HepG2 (cell line): Measurements from ENCODE around the gene DNAJC4. TPM values are rescaled to one million over a fixed set of nuclear protein-coding genes. Genes with fewer than 3 reads are reported as not detected.

Experiments used
- AGO2 ChIP-seq: fragments of 200-400 bp; formaldehyde crosslinking; optimal IDR thresholded peaks from 2 replicates; pipeline ENCODE3; 2017; ENCODE audit warnings: mild to moderate bottlenecking, low read depth, low read length, moderate library complexity
- CEBPG ChIP-seq: IDR thresholded peaks from 2 replicates; pipeline ENCODE4 v1.6.1; 2016
- DR1 ChIP-seq: sonication (generic); formaldehyde crosslinking; IDR thresholded peaks from 2 replicates; pipeline ENCODE4 v1.8.0; 2021; ENCODE audit warnings: mild to moderate bottlenecking, missing genetic modification reagents, inconsistent platforms
- FOXP1 ChIP-seq, 2 experiments: fragments of 450-650 bp in 1 of 2; IDR thresholded peaks; 2 replicates each; pipeline ENCODE4 v1.6.1; 2017 to 2018; ENCODE audit warnings: antibody characterized with exemption in 1 of 2
- GABPB1 ChIP-seq: IDR thresholded peaks from 2 replicates; pipeline ENCODE4 v1.6.1; 2016; ENCODE audit warnings: mild to moderate bottlenecking, missing genetic modification reagents, moderate library complexity, missing compliant biosample characterization
- HDAC2 ChIP-seq: sonication (generic); formaldehyde crosslinking; IDR thresholded peaks from 2 replicates; pipeline ENCODE4 v1.4.0; 2020; ENCODE audit warnings: missing genetic modification reagents
- MAZ ChIP-seq, 2 experiments: sonication (generic) in 1 of 2; formaldehyde crosslinking in 1 of 2; IDR thresholded peaks; 2 replicates each; pipeline versions ENCODE4 v1.5.0 to v1.6.1; 2012 to 2020; ENCODE audit warnings: low read depth in 2 of 2, mild to moderate bottlenecking in 2 of 2, borderline replicate concordance in 1 of 2, improper control_type of control experiment in 1 of 2, low read length in 1 of 2, missing genetic modification reagents in 1 of 2, moderate library complexity in 1 of 2
- ZNF234 ChIP-seq: sonication (generic); formaldehyde crosslinking; conservative IDR thresholded peaks from 2 replicates; pipeline ENCODE4 v1.5.1; 2020; ENCODE audit warnings: mild to moderate bottlenecking, missing genetic modification reagents
- ZNF317 ChIP-seq: sonication (generic); formaldehyde crosslinking; IDR thresholded peaks from 2 replicates; pipeline ENCODE4 v1.5.0; 2020; ENCODE audit warnings: mild to moderate bottlenecking, missing genetic modification reagents
- ZNF570 ChIP-seq: sonication (generic); formaldehyde crosslinking; IDR thresholded peaks from 2 replicates; pipeline ENCODE4 v1.4.0; 2020; ENCODE audit warnings: mild to moderate bottlenecking, missing genetic modification reagents, borderline replicate concordance
- polyA plus RNA-seq, 8 experiments: library from polyadenylated mRNA; depleted of rRNA in 3 of 8; stranded (reverse) in 7 of 8; unstranded in 1 of 8; fragments of >200 nt; fragmentation: Illumina TruSeq in 4 of 8; extraction: Trizol in 4 of 8; gene quantifications; 2 replicates each; pipeline versions ENCODE4 v1.2.1 to v1.2.3, GENCODE V29; 2011 to 2016; ENCODE audit warnings: low read depth in 4 of 8, missing spikeins in 1 of 8, mixed read lengths in 1 of 8; ENCODE audit not compliant: insufficient read depth in 1 of 8
- total RNA-seq, 5 experiments: library from RNA; depleted of rRNA; stranded (reverse); fragments of >200 nt; fragmentation: Illumina TruSeq; extraction: Trizol; gene quantifications; 2 replicates each; pipeline ENCODE4 v1.2.3, GENCODE V29; 2016; ENCODE audit warnings: low read depth in 1 of 5
- TF ChIP-seq, protein P1 (sequence below): sonication (generic); formaldehyde crosslinking; IDR thresholded peaks from 2 replicates; pipeline ENCODE4 v1.5.0; 2020; ENCODE audit warnings: mild to moderate bottlenecking, missing genetic modification reagents, borderline replicate concordance
- TF ChIP-seq, protein P2 (sequence below): sonication (generic); formaldehyde crosslinking; IDR thresholded peaks from 2 replicates; pipeline ENCODE4 v1.8.1; 2022; ENCODE audit warnings: mild to moderate bottlenecking, missing genetic modification reagents
- TF ChIP-seq, protein P3 (sequence below): sonication (generic); formaldehyde crosslinking; IDR thresholded peaks from 2 replicates; pipeline ENCODE4 v1.5.1; 2020; ENCODE audit warnings: missing genetic modification reagents, mild to moderate bottlenecking, borderline replicate concordance
- TF ChIP-seq, protein P4 (sequence below): sonication (generic); formaldehyde crosslinking; IDR thresholded peaks from 2 replicates; pipeline ENCODE4 v1.8.0; 2022; ENCODE audit warnings: missing genetic modification reagents, mild to moderate bottlenecking, moderate library complexity, borderline replicate concordance

Gene DNAJC4
- total and polyA plus RNA-seq, 2 of the 13 experiments (the other 11 are each of a cell fraction or from before 2014, with no cell fraction given) = 10.3 to 60.8 TPM

DNA sequence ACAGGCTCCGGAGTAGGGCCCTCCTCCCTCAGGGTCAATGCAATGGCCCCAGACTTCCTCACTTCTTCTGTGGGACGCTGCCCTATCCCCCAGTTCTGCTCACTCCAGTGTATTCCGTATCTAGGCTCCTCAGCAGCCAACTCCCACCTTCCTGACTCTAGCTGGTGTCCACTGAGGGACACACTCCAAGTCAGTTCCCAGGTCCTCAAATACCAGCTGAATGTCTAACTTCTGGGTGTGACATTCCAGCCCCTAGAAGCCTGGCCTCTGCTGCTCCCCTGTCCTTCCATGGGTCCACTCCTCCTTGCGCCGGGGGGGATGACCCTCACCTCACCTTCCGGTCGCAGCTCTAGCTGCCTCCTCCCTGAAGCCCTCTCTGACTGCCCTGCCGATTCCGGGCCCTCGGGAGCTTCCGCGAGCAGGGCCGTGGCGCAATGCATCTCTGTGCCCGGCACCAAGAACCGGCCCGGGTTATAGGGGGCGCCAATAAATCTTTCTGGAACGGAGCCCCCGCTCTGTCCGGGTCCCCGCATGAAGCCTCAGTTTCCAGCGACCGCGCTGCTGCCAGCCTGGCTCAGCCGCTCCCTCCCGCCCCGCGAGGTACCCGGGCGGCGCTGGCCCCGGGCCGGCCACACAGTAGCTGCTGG, 38.7 kb downstream of the DNAJC4 start (continued):
- TF ChIP-seq, protein P1, sequence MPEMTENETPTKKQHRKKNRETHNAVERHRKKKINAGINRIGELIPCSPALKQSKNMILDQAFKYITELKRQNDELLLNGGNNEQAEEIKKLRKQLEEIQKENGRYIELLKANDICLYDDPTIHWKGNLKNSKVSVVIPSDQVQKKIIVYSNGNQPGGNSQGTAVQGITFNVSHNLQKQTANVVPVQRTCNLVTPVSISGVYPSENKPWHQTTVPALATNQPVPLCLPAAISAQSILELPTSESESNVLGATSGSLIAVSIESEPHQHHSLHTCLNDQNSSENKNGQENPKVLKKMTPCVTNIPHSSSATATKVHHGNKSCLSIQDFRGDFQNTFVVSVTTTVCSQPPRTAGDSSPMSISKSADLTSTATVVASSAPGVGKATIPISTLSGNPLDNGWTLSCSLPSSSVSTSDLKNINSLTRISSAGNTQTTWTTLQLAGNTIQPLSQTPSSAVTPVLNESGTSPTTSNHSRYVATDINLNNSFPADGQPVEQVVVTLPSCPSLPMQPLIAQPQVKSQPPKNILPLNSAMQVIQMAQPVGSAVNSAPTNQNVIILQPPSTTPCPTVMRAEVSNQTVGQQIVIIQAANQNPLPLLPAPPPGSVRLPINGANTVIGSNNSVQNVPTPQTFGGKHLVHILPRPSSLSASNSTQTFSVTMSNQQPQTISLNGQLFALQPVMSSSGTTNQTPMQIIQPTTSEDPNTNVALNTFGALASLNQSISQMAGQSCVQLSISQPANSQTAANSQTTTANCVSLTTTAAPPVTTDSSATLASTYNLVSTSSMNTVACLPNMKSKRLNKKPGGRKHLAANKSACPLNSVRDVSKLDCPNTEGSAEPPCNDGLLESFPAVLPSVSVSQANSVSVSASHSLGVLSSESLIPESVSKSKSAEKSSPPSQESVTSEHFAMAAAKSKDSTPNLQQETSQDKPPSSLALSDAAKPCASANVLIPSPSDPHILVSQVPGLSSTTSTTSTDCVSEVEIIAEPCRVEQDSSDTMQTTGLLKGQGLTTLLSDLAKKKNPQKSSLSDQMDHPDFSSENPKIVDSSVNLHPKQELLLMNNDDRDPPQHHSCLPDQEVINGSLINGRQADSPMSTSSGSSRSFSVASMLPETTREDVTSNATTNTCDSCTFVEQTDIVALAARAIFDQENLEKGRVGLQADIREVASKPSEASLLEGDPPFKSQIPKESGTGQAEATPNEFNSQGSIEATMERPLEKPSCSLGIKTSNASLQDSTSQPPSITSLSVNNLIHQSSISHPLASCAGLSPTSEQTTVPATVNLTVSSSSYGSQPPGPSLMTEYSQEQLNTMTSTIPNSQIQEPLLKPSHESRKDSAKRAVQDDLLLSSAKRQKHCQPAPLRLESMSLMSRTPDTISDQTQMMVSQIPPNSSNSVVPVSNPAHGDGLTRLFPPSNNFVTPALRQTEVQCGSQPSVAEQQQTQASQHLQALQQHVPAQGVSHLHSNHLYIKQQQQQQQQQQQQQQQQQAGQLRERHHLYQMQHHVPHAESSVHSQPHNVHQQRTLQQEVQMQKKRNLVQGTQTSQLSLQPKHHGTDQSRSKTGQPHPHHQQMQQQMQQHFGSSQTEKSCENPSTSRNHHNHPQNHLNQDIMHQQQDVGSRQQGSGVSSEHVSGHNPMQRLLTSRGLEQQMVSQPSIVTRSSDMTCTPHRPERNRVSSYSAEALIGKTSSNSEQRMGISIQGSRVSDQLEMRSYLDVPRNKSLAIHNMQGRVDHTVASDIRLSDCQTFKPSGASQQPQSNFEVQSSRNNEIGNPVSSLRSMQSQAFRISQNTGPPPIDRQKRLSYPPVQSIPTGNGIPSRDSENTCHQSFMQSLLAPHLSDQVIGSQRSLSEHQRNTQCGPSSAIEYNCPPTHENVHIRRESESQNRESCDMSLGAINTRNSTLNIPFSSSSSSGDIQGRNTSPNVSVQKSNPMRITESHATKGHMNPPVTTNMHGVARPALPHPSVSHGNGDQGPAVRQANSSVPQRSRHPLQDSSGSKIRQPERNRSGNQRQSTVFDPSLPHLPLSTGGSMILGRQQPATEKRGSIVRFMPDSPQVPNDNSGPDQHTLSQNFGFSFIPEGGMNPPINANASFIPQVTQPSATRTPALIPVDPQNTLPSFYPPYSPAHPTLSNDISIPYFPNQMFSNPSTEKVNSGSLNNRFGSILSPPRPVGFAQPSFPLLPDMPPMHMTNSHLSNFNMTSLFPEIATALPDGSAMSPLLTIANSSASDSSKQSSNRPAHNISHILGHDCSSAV (CRISPR knock-in tag) = 0 out of 2 replicates have a peak, but pooled peaks have one; percentile 33
- TF ChIP-seq, protein P2, sequence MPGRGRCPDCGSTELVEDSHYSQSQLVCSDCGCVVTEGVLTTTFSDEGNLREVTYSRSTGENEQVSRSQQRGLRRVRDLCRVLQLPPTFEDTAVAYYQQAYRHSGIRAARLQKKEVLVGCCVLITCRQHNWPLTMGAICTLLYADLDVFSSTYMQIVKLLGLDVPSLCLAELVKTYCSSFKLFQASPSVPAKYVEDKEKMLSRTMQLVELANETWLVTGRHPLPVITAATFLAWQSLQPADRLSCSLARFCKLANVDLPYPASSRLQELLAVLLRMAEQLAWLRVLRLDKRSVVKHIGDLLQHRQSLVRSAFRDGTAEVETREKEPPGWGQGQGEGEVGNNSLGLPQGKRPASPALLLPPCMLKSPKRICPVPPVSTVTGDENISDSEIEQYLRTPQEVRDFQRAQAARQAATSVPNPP = 0 out of 2 replicates have a peak, but pooled peaks have one; percentile 11
- peak; percentile 97 for TF ChIP-seq AGO2
- TF ChIP-seq, protein P3, sequence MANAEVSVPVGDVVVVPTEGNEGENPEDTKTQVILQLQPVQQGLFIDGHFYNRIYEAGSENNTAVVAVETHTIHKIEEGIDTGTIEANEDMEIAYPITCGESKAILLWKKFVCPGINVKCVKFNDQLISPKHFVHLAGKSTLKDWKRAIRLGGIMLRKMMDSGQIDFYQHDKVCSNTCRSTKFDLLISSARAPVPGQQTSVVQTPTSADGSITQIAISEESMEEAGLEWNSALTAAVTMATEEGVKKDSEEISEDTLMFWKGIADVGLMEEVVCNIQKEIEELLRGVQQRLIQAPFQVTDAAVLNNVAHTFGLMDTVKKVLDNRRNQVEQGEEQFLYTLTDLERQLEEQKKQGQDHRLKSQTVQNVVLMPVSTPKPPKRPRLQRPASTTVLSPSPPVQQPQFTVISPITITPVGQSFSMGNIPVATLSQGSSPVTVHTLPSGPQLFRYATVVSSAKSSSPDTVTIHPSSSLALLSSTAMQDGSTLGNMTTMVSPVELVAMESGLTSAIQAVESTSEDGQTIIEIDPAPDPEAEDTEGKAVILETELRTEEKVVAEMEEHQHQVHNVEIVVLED = no peak
- peak; percentile 45 for TF ChIP-seq CEBPG (CRISPR knock-in tag)
- no peak for TF ChIP-seq FOXP1 (IDR thresholded peaks at IDR 0.05)
- TF ChIP-seq FOXP1 (CRISPR knock-in tag; IDR thresholded peaks at IDR 0.05) = no peak
- TF ChIP-seq ZNF234 (CRISPR knock-in tag) = 0 out of 2 replicates have a peak, but pooled peaks have one; percentile 19
- no peak for TF ChIP-seq ZNF317 (CRISPR knock-in tag)
- peak; percentile 2; the same call in 1 of the 2 replicates for TF ChIP-seq GABPB1 (CRISPR knock-in tag)
- TF ChIP-seq, protein P4, sequence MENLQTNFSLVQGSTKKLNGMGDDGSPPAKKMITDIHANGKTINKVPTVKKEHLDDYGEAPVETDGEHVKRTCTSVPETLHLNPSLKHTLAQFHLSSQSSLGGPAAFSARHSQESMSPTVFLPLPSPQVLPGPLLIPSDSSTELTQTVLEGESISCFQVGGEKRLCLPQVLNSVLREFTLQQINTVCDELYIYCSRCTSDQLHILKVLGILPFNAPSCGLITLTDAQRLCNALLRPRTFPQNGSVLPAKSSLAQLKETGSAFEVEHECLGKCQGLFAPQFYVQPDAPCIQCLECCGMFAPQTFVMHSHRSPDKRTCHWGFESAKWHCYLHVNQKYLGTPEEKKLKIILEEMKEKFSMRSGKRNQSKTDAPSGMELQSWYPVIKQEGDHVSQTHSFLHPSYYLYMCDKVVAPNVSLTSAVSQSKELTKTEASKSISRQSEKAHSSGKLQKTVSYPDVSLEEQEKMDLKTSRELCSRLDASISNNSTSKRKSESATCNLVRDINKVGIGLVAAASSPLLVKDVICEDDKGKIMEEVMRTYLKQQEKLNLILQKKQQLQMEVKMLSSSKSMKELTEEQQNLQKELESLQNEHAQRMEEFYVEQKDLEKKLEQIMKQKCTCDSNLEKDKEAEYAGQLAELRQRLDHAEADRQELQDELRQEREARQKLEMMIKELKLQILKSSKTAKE (CRISPR knock-in tag) = 0 out of 2 replicates have a peak, but pooled peaks have one; percentile 23
- no peak for TF ChIP-seq ZNF570 (CRISPR knock-in tag)
- TF ChIP-seq MAZ (IDR thresholded peaks at IDR 0.05; ENCODE audit: borderline replicate concordance, low read depth, low read length) = peak; percentile 51; the same call in 1 of the 2 replicates
- no peak; the same call in 1 of the 2 replicates for TF ChIP-seq MAZ (CRISPR knock-in tag; IDR thresholded peaks at IDR 0.05; ENCODE audit: low read depth)
- TF ChIP-seq DR1 (CRISPR knock-in tag) = 0 out of 2 replicates have a peak, but pooled peaks have one; percentile 5
- peak; percentile 19; the same call in 1 of the 2 replicates for TF ChIP-seq HDAC2 (CRISPR knock-in tag)
